ENCODE data around the gene FOXM1.

DNA sequence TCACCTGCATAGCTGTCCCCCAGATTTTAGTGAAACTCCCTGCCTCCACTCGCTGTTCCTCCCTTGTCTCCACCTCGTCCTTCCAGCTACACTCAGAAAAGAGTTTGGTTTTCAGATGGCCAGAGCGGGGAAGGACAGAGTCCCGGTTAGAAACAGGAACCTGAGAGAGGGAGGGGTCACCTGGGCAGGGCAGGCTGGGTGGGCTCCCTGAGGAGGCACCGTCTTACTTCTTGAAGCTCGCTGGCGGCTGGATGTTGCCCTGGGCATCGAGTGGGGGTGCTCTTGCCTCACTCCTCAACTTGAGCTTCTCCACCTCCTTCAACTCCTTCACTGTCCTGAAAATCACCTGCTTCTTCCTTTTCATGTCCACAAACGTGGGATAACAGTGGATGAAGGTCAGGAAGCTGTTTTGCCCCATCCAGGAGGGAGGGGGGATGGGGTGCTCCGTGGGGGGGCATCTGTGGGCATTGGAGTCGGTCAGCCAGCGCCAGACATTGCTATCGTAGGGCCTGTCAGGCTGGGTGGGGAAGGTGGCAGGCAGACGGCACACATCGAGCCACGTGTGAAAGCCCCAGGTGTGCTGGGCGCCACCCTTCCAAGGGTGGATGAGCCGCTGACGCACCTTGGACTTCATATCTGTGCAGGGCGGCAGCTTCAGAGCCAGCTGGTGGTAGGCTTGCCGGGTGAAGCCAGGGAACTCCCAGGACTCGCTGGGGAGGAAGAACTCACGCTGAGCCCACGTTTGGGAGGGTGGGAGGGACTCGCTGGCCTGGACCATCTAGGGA is 22.1 kb downstream of the FOXM1 start:
- no peak for TF ChIP-seq POLR2AphosphoS5 (IDR thresholded peaks at IDR 0.05; ENCODE audit: insufficient read depth in 1 of 2, low read depth in 1 of 2)
- TF ChIP-seq, protein P1, sequence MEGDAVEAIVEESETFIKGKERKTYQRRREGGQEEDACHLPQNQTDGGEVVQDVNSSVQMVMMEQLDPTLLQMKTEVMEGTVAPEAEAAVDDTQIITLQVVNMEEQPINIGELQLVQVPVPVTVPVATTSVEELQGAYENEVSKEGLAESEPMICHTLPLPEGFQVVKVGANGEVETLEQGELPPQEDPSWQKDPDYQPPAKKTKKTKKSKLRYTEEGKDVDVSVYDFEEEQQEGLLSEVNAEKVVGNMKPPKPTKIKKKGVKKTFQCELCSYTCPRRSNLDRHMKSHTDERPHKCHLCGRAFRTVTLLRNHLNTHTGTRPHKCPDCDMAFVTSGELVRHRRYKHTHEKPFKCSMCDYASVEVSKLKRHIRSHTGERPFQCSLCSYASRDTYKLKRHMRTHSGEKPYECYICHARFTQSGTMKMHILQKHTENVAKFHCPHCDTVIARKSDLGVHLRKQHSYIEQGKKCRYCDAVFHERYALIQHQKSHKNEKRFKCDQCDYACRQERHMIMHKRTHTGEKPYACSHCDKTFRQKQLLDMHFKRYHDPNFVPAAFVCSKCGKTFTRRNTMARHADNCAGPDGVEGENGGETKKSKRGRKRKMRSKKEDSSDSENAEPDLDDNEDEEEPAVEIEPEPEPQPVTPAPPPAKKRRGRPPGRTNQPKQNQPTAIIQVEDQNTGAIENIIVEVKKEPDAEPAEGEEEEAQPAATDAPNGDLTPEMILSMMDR (IDR thresholded peaks at IDR 0.05), result no peak
- no peak for TF ChIP-seq POLR2A (IDR thresholded peaks at IDR 0.05)
